ENCODE data around the gene RHBG. TPM values are rescaled to one million over a fixed set of nuclear protein-coding genes. Genes with fewer than 3 reads are reported as not detected.

RHBG gene
- total RNA-seq, 2 experiments from 2014 or later, result not detected

GRCh38 chr1:156424806-156425432 lies 55.9 kb downstream of the RHBG start:
- intact Hi-C loops (cut with DNase I, micrococcal nuclease), result no loop called here
- Mint-ChIP-seq H3K36me3 (ENCODE audit: low read depth) (no peaks in the 10 kb centered on the region), H3K9me3 (no peaks in the 10 kb centered on the region), H3K27ac (no peak overlapping the region), H3K27me3 (peaks cover 95% of the 10 kb centered on the region), H3K4me3 (no peak overlapping the region), H3K4me1 (ENCODE audit: low read depth) (peaks cover 18% of the 10 kb centered on the region)
- H3K4me3 ChIP-seq (ENCODE audit: low read length), result no peak overlapping the region
- H3K9me3 ChIP-seq (ENCODE audit: control insufficient read depth in 1 of 2, insufficient read depth in 1 of 2, low read length in 2 of 2), result peaks cover 0 to 16% of the 10 kb centered on the region in 2 experiments
- DNase-seq (no peak), ATAC-seq (ENCODE audit: poor library complexity) (no peak)
- POLR2A ChIA-PET, result no interaction called here
- no peak overlapping the region for H3K27ac ChIP-seq (ENCODE audit: low read depth in 1 of 2, low read length in 2 of 2)
- peaks cover 71 to 93% of the 10 kb centered on the region in 2 experiments for H3K27me3 ChIP-seq (ENCODE audit: control insufficient read depth in 1 of 2, insufficient read depth in 2 of 2, low read length in 2 of 2)
- no peaks in the 10 kb centered on the region for H3K36me3 ChIP-seq (ENCODE audit: insufficient read depth, low read length)
- peaks cover 25% of the 10 kb centered on the region for H3K4me1 ChIP-seq (ENCODE audit: insufficient read depth, low read length)
- CTCF ChIA-PET, result interaction anchor here (3.3 kb wide), 1 partner anchor 39 kb away, joined by 15 read pairs; no protein-coding TSS in a partner anchor
- TF ChIP-seq CTCF (IDR thresholded peaks at IDR 0.05), result no peak

- Histone ChIP-seq H3K36me3 (ENCODE audit: insufficient read depth, low read length) (no peaks in the 10 kb centered on the region), H3K4me1 (ENCODE audit: insufficient read depth, low read length) (peaks cover 14% of the 10 kb centered on the region), H3K9me3 (ENCODE audit: control insufficient read depth in 1 of 2, insufficient read depth in 1 of 2, low read length in 2 of 2) (peaks cover 0 to 14% of the 10 kb centered on the region in 2 experiments), H3K27me3 (ENCODE audit: control insufficient read depth in 1 of 2, insufficient read depth in 2 of 2, low read length in 2 of 2) (peaks cover 69 to 93% of the 10 kb centered on the region in 2 experiments), H3K4me3 (ENCODE audit: low read length) (no peak overlapping the region), H3K27ac (ENCODE audit: low read depth in 1 of 2, low read length in 2 of 2) (no peak overlapping the region)
- no peak overlapping the region for H3K4me3 Mint-ChIP-seq
- ChIA-PET POLR2A (no interaction called here), CTCF (interaction anchor here (1.3 kb wide), 1 partner anchor 40 kb away, joined by 4 read pairs; no protein-coding TSS in a partner anchor)
- H3K27me3 Mint-ChIP-seq, result peaks cover 95% of the 10 kb centered on the region
- peaks cover 8% of the 10 kb centered on the region for H3K4me1 Mint-ChIP-seq (ENCODE audit: low read depth)
- intact Hi-C loops (cut with DNase I, micrococcal nuclease), result no loop called here
- DNase-seq, result no peak
- H3K27ac Mint-ChIP-seq, result no peak overlapping the region
- H3K36me3 Mint-ChIP-seq (ENCODE audit: low read depth), result no peaks in the 10 kb centered on the region
- TF ChIP-seq CTCF (IDR thresholded peaks at IDR 0.05), result no peak
- no peaks in the 10 kb centered on the region for H3K9me3 Mint-ChIP-seq
- ATAC-seq (ENCODE audit: poor library complexity), result no peak
Observed at GRCh38 chr1:156425943-156426342, 56.9 kb downstream of the RHBG start.

- H3K36me3 Mint-ChIP-seq (ENCODE audit: low read depth), result no peaks in the 10 kb centered on the region
- intact Hi-C loops (cut with DNase I, micrococcal nuclease), result no loop called here
- ChIA-PET POLR2A (no interaction called here), CTCF (interaction anchor here (1.3 kb wide), 1 partner anchor 42 kb away, joined by 4 read pairs; no protein-coding TSS in a partner anchor)
- H3K27me3 ChIP-seq (ENCODE audit: control insufficient read depth in 1 of 2, insufficient read depth in 2 of 2, low read length in 2 of 2), result peaks cover 61 to 90% of the 10 kb centered on the region in 2 experiments
- H3K9me3 Mint-ChIP-seq, result no peaks in the 10 kb centered on the region
- H3K27ac Mint-ChIP-seq, result no peak overlapping the region
- no peak overlapping the region for H3K4me3 ChIP-seq (ENCODE audit: low read length)
- H3K4me1 ChIP-seq (ENCODE audit: insufficient read depth, low read length), result no peaks in the 10 kb centered on the region
- H3K4me3 Mint-ChIP-seq, result no peak overlapping the region
- DNase-seq (no peak), ATAC-seq (ENCODE audit: poor library complexity) (no peak)
- H3K27me3 Mint-ChIP-seq, result peaks cover 99% of the 10 kb centered on the region
- peaks cover 0 to 6% of the 10 kb centered on the region in 2 experiments for H3K9me3 ChIP-seq (ENCODE audit: control insufficient read depth in 1 of 2, insufficient read depth in 1 of 2, low read length in 2 of 2)
- TF ChIP-seq CTCF (IDR thresholded peaks at IDR 0.05), result no peak
- H3K4me1 Mint-ChIP-seq (ENCODE audit: low read depth), result no peaks in the 10 kb centered on the region
- H3K27ac ChIP-seq (ENCODE audit: low read depth in 1 of 2, low read length in 2 of 2), result no peak overlapping the region
- H3K36me3 ChIP-seq (ENCODE audit: insufficient read depth, low read length), result no peaks in the 10 kb centered on the region
Observed at GRCh38 chr1:156427957-156428356, 58.9 kb downstream of the RHBG start.

Data from CD4-positive, alpha-beta T cell (primary cell).